ENCODE measurements around the gene SIM1. TPM values are rescaled to one million over a fixed set of nuclear protein-coding genes. Genes with fewer than 3 reads are reported as not detected.

SIM1 gene
- total RNA-seq, 2 experiments from 2014 or later = not detected

GRCh38 chr6:100487638-100488037 lies 22.9 kb upstream of the SIM1 start:
- H3K36me3 Mint-ChIP-seq (ENCODE audit: low read depth) = no peaks in the 10 kb centered on the region
- H3K4me1 Mint-ChIP-seq = peaks cover 6% of the 10 kb centered on the region
- peaks cover 42% of the 10 kb centered on the region for H3K27me3 Mint-ChIP-seq
- CTCF ChIA-PET = no interaction called here
- H3K9me3 Mint-ChIP-seq (ENCODE audit: low read depth) = no peaks in the 10 kb centered on the region
- intact Hi-C loops (cut with DNase I, micrococcal nuclease) = no loop called here
- no peak overlapping the region for H3K4me3 Mint-ChIP-seq
- no peak overlapping the region for H3K27ac Mint-ChIP-seq
- POLR2A ChIA-PET = no interaction called here
- DNase-seq (no peak), ATAC-seq (no peak)

- ChIA-PET CTCF (no interaction called here), POLR2A (no interaction called here)
- Mint-ChIP-seq H3K4me3 (no peak overlapping the region), H3K9me3 (ENCODE audit: low read depth) (no peaks in the 10 kb centered on the region), H3K4me1 (peaks cover 6% of the 10 kb centered on the region), H3K27me3 (peaks cover 28% of the 10 kb centered on the region), H3K36me3 (ENCODE audit: low read depth) (no peaks in the 10 kb centered on the region), H3K27ac (no peak overlapping the region)
- intact Hi-C loops (cut with DNase I, micrococcal nuclease) = no loop called here
- no peak for ATAC-seq
- no peak for DNase-seq
Measured at GRCh38 chr6:100485268-100485667, 20.5 kb upstream of the SIM1 start.

- Mint-ChIP-seq H3K36me3 (ENCODE audit: low read depth) (no peaks in the 10 kb centered on the region), H3K9me3 (ENCODE audit: low read depth) (no peaks in the 10 kb centered on the region), H3K4me3 (no peak overlapping the region), H3K27ac (no peak overlapping the region), H3K27me3 (peaks cover 26% of the 10 kb centered on the region), H3K4me1 (peaks cover 6% of the 10 kb centered on the region)
- POLR2A ChIA-PET = no interaction called here
- DNase-seq = no peak
- intact Hi-C loops (cut with DNase I, micrococcal nuclease) = no loop called here
- CTCF ChIA-PET = no interaction called here
- ATAC-seq = no peak
Measured at GRCh38 chr6:100484474-100484873, 19.8 kb upstream of the SIM1 start.

GRCh38 chr6:100482698-100483097 lies 18.0 kb upstream of the SIM1 start:
- CTCF ChIA-PET = interaction anchor here (0.6 to 1.7 kb wide), 3 partner anchors 22 to 366 kb away, joined by 3 to 5 read pairs (median 3); no protein-coding TSS in a partner anchor
- no peak for DNase-seq
- Mint-ChIP-seq H3K4me1 (peaks cover 6% of the 10 kb centered on the region), H3K27ac (no peak overlapping the region), H3K36me3 (ENCODE audit: low read depth) (no peaks in the 10 kb centered on the region), H3K27me3 (peaks cover 16% of the 10 kb centered on the region), H3K4me3 (no peak overlapping the region), H3K9me3 (ENCODE audit: low read depth) (no peaks in the 10 kb centered on the region)
- POLR2A ChIA-PET = no interaction called here
- no peak for ATAC-seq
- intact Hi-C loops (cut with DNase I, micrococcal nuclease) = no loop called here

GRCh38 chr6:100479179-100480035 lies 14.7 kb upstream of the SIM1 start:
- intact Hi-C loops (cut with DNase I, micrococcal nuclease) = loop anchor here (1.0 to 10.0 kb wide), 9 partner anchors 109 to 611 kb away; no protein-coding TSS in a partner anchor
- peak; percentile 53 for ATAC-seq
- Mint-ChIP-seq H3K9me3 (ENCODE audit: low read depth) (no peaks in the 10 kb centered on the region), H3K27ac (no peak overlapping the region), H3K36me3 (ENCODE audit: low read depth) (no peaks in the 10 kb centered on the region), H3K4me3 (no peak overlapping the region), H3K4me1 (no peaks in the 10 kb centered on the region), H3K27me3 (peaks cover 23% of the 10 kb centered on the region)
- CTCF ChIA-PET = interaction anchor here (1.0 to 2.3 kb wide), 3 partner anchors 18 to 478 kb away, joined by 4 to 9 read pairs (median 6); no protein-coding TSS in a partner anchor
- POLR2A ChIA-PET = no interaction called here
- DNase-seq = no peak

GRCh38 chr6:100475554-100476320 lies 11.0 kb upstream of the SIM1 start:
- no peak for DNase-seq
- Mint-ChIP-seq H3K4me3 (no peak overlapping the region), H3K27ac (no peak overlapping the region), H3K27me3 (peaks cover 45% of the 10 kb centered on the region), H3K36me3 (ENCODE audit: low read depth) (no peaks in the 10 kb centered on the region), H3K4me1 (peaks cover 7% of the 10 kb centered on the region), H3K9me3 (ENCODE audit: low read depth) (no peaks in the 10 kb centered on the region)
- ChIA-PET CTCF (interaction anchor here (0.5 to 1.5 kb wide), 3 partner anchors 124 to 474 kb away, joined by 3 to 4 read pairs (median 4); no protein-coding TSS in a partner anchor), POLR2A (no interaction called here)
- peak; percentile 63 for ATAC-seq
- intact Hi-C loops (cut with DNase I, micrococcal nuclease) = loop anchor here (5.0 to 10.0 kb wide), 3 partner anchors 187 to 298 kb away; no protein-coding TSS in a partner anchor

- DNase-seq = no peak
- peaks cover 65% of the 10 kb centered on the region for H3K27me3 Mint-ChIP-seq
- no peaks in the 10 kb centered on the region for H3K9me3 Mint-ChIP-seq (ENCODE audit: low read depth)
- POLR2A ChIA-PET = no interaction called here
- H3K27ac Mint-ChIP-seq = no peak overlapping the region
- CTCF ChIA-PET = interaction anchor here (0.6 to 1.0 kb wide), 3 partner anchors 10 to 130 kb away, joined by 3 read pairs; no protein-coding TSS in a partner anchor
- ATAC-seq = peak; percentile 13
- H3K4me3 Mint-ChIP-seq = no peak overlapping the region
- H3K4me1 Mint-ChIP-seq = peaks cover 7% of the 10 kb centered on the region
- intact Hi-C loops (cut with DNase I, micrococcal nuclease) = loop anchor here in 1 of 2 experiments (10.0 kb wide), 1 partner anchor 248 kb away; no protein-coding TSS in a partner anchor
- no peaks in the 10 kb centered on the region for H3K36me3 Mint-ChIP-seq (ENCODE audit: low read depth)
Measured at GRCh38 chr6:100473182-100473581, 8.5 kb upstream of the SIM1 start.

GRCh38 chr6:100472674-100473073 lies 8.0 kb upstream of the SIM1 start:
- intact Hi-C loops (cut with DNase I, micrococcal nuclease) = loop anchor here in 1 of 2 experiments (10.0 kb wide), 1 partner anchor 248 kb away; no protein-coding TSS in a partner anchor
- ATAC-seq (peak; percentile 89), DNase-seq (peak; percentile 73)
- peaks cover 68% of the 10 kb centered on the region for H3K27me3 Mint-ChIP-seq
- H3K36me3 Mint-ChIP-seq (ENCODE audit: low read depth) = peaks cover 5% of the 10 kb centered on the region
- CTCF ChIA-PET = interaction anchor here (0.6 to 1.0 kb wide), 2 partner anchors 10 to 130 kb away, joined by 3 read pairs; no protein-coding TSS in a partner anchor
- POLR2A ChIA-PET = no interaction called here
- H3K4me1 Mint-ChIP-seq = peaks cover 9% of the 10 kb centered on the region
- H3K4me3 Mint-ChIP-seq = no peak overlapping the region
- H3K27ac Mint-ChIP-seq = no peak overlapping the region
- peaks cover 3% of the 10 kb centered on the region for H3K9me3 Mint-ChIP-seq (ENCODE audit: low read depth)

GRCh38 chr6:100470422-100471120 lies 5.8 kb upstream of the SIM1 start:
- ChIA-PET CTCF (interaction anchor here (0.7 to 0.9 kb wide), 2 partner anchors 10 kb away, joined by 3 read pairs; no protein-coding TSS in a partner anchor), POLR2A (no interaction called here)
- ATAC-seq (no peak), DNase-seq (no peak)
- Mint-ChIP-seq H3K27me3 (peaks cover 77% of the 10 kb centered on the region), H3K4me1 (peaks cover 21% of the 10 kb centered on the region), H3K9me3 (ENCODE audit: low read depth) (peaks cover 7% of the 10 kb centered on the region), H3K27ac (no peak overlapping the region), H3K4me3 (no peak overlapping the region), H3K36me3 (ENCODE audit: low read depth) (peaks cover 9% of the 10 kb centered on the region)
- intact Hi-C loops (cut with DNase I, micrococcal nuclease) = loop anchor here in 1 of 2 experiments (10.0 kb wide), 1 partner anchor 246 kb away; no protein-coding TSS in a partner anchor

GRCh38 chr6:100469101-100469859 lies 4.6 kb upstream of the SIM1 start:
- CTCF ChIA-PET = no interaction called here

More at GRCh38 chr6:100469101-100469859, 4.6 kb upstream of the SIM1 start:
- H3K4me3 Mint-ChIP-seq = no peak overlapping the region
- POLR2A ChIA-PET = no interaction called here
- ATAC-seq = no peak
- no peak for DNase-seq
- peaks cover 7% of the 10 kb centered on the region for H3K9me3 Mint-ChIP-seq (ENCODE audit: low read depth)
- no peak overlapping the region for H3K27ac Mint-ChIP-seq
- peaks cover 27% of the 10 kb centered on the region for H3K4me1 Mint-ChIP-seq
- H3K27me3 Mint-ChIP-seq = peaks cover 76% of the 10 kb centered on the region
- intact Hi-C loops (cut with DNase I, micrococcal nuclease) = loop anchor here in 1 of 2 experiments (10.0 kb wide), 1 partner anchor 1634 kb away; the partner anchor contains the start of gene POU3F2
- H3K36me3 Mint-ChIP-seq (ENCODE audit: low read depth) = peaks cover 9% of the 10 kb centered on the region

All from activated CD4-positive, alpha-beta T cell treated with anti-CD3 and anti-CD28 coated beads for 36 hours (primary cell).